ENCODE data around the gene MPRIP.
A peak's percentile ranks its signal among the peaks of the same experiment; 100 is the strongest.

MPRIP gene

DNA sequence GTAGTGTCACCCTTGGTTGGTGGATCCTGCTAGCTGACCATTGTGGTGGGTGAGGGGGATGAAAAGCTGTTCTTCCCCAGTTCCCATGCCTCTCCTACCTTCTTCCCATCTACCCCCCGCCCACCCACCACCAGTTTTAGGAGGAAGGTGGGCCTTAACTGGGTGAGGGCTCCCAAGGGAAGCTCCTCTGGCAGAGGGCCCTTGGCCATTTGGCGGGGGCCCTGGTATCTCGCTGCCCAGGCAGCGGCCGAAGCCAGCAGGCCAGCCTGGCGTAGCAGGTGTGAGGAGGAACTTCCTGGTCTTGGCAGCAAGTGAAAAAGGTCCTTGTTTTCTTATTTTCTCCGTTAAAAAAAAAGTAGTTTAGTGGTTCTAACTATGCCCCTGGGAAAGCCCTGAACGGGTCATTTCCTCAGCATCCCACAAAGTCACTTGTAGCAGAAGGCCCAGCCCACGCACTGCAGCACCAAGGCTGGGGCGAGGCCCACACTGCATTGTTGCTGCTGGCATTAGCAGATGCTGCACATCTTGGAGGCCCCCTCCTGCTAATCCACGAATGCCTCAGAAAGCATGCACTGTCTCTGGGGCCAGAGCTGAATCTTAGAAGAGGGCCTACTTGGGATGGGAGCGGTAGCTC lies 72.5 kb downstream of the MPRIP start:
- DNase-seq, result no peak

DNA sequence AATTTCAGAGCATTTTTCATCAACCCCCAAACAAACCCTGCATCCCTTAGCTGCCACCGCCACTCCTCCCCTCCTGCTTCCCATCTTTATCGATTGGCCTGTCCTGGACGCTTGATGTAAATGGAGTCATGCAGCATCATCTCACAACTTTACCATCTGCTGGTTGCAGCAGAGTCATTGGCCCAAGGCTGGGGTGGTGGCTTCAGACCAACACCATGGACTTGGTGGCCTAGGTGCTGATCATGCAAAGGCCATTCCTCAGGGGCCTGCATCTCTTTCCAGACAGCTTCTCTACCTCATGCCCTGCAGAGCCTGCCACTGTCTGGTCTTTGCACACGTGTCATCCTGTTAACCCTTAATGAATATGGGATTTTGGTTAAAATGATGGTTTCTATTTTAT lies 73.4 kb downstream of the MPRIP start:
- DNase-seq, result no peak

GRCh38 chr17:17116406-17116805 lies 74.1 kb downstream of the MPRIP start:
- no peak for DNase-seq

- no peak for DNase-seq
Measured at GRCh38 chr17:17117923-17118322, 75.7 kb downstream of the MPRIP start.

DNA sequence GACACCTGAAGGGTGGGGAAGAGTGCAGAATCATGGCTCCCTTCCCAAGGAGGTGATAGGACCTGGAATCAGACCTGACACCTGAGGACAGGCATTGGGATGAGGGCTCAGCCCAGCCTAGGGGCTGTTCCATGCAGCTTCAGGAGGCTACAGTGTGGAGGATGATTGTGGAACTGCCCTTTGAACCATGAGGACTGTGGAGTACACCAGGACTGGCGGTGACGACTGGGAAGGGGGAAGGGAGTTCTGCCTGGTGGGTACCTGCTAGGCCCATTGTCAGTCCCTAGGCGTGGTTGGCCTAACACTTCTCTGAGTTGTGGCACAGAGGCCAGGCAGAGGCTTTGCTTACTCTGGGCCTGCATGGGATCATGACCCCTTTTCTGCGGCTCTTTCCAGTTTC lies 76.1 kb downstream of the MPRIP start:
- DNase-seq, result no peak

DNA sequence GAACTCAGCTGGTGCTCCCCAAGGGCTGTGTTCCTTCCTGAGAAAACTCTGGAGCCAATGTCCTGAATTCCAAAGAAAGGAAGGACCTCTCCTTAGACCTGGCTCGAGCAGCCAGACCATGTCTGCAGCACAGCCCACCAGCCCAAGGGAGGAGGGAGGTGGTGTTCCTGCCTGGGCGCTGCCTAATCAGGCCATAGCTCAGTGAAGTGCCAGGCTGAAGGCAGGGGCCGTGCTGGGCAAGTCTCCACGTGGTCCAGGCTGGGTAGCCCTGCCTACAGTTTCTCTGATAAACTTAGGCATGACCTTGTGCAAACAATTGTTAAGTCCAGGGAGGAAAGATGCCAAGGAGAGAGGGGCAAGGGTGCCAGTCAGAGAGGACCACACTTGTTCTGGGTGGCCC lies 76.8 kb downstream of the MPRIP start:
- DNase-seq, result no peak

GRCh38 chr17:17119533-17119932 lies 77.3 kb downstream of the MPRIP start:
- no peak for DNase-seq

DNA sequence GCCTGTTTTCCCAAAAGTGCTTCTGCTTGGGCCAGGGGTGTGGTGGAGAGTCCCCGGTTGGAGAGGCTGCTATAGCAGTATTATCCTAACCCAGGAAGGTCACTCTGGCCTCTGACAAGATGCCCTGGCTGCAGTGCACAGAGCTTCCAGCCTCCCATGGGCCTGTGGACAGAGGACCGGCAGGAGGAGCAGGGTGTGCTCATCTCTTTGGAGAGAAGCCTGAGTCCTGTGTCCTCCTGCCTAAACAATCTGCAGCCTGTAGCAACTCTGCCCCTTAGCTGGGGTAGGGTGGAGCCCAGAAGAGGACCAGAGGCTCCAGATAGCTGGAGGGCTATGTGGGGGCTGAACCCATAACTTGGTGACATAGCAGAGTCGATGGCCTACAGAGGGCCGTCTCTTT lies 78.0 kb downstream of the MPRIP start:
- DNase-seq, result no peak

GRCh38 chr17:17120701-17121100 lies 78.4 kb downstream of the MPRIP start:
- DNase-seq, result no peak

GRCh38 chr17:17121162-17121561 lies 78.9 kb downstream of the MPRIP start:
- DNase-seq, result no peak

- no peak for DNase-seq
Measured at GRCh38 chr17:17122781-17123483, 80.7 kb downstream of the MPRIP start.

DNA sequence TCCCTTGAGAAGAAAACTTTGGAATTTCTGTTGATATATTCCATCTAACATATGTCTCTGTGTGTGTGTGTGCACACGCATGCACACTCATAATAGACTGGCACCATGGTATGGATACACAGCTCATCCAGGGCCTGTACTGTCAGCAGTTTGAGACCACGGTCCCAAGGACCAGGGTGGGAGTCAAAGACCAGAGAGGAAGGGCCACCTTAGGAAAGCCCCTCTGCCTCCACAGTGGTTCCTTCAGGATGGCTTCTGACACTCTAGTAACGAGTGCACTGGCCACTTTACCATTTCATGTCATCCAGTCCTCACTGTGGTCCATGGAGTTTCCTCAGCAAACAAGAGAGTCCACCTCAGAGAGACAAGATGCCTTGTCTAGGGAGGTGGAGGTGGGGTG lies 82.1 kb downstream of the MPRIP start:
- no peak for DNase-seq

DNA sequence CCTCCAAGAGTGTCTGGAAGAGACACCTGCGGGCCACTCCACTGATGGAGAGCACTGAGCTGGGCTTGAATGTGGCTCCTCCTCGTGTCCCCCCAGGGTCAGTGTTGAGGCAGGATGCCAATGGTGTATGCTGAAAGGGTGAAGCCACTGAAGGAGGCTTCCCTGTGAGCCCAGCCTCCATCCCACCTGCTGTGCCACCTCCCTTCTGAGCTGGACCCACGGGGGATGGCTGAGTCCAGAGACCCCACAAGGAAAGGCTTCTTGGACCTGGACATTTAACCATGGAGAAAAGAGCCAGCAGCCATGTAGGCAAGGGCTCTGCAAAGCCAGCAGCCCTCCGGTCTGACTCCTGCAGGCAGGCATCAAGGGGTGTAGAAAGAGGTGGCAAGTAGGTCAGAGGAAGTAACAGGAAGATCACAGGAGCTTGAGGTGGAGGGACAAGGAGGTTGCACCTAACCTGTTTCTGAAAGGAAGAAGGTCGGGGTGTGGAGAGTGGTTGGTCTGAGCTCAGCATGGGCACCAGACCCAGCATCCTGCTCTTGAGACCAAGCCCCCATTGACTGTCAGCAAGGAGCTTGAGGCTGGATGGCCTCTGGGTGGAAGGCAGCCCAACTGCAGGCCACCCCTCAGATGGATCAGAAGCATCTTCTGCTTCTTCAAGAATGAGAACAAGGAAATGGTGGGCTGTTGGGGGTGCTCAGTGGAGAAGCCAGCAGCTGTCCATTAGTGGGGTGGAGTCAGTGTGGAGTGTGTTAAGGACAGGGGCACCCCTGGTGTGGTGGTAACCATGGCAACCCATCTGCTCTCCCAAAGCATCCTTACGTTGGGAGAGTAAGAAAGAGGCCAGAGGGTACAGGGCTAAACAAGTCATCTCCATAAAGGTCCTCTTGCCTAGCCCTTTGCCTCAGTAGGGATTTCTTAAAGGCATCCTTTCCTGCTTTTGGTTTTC lies 83.2 kb downstream of the MPRIP start:
- DNase-seq, result peak; percentile 63

GRCh38 chr17:17126131-17127110 lies 84.2 kb downstream of the MPRIP start:
- DNase-seq, result no peak

GRCh38 chr17:17127156-17127555 lies 84.9 kb downstream of the MPRIP start:
- DNase-seq, result no peak

- no peak for DNase-seq
Measured at GRCh38 chr17:17127730-17128291, 85.6 kb downstream of the MPRIP start.

DNA sequence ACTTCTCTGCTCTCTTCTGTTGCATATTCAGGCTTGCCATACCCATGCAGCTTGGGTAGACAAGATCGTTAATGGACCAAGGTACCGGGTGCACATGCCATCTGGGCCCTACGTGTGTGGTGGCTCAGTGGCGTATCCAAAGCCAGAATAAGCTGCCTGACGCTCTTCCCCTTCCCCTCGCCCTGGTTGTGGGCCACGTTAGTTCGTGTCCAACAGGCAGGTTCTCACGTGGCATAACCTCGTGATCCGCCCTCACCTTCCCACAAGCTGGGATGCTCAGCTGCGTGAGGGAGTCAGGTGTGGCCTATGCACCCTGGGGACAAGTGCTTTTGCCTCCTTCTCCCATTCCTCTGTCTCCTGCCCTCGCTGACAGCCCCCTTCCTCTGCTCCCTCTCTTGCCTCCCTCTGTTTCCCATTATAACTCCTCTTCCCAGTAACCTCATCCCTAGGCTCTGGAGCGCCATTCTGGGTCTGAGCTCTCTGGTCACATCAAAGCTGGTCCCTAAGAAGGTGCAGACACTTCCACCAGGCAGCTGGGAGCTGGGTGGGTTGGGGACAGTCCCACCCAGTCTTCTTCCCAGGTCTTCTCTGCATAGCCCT lies 86.3 kb downstream of the MPRIP start:
- DNase-seq, result no peak

- DNase-seq, result no peak
Measured at GRCh38 chr17:17129466-17129865, 87.2 kb downstream of the MPRIP start.

DNA sequence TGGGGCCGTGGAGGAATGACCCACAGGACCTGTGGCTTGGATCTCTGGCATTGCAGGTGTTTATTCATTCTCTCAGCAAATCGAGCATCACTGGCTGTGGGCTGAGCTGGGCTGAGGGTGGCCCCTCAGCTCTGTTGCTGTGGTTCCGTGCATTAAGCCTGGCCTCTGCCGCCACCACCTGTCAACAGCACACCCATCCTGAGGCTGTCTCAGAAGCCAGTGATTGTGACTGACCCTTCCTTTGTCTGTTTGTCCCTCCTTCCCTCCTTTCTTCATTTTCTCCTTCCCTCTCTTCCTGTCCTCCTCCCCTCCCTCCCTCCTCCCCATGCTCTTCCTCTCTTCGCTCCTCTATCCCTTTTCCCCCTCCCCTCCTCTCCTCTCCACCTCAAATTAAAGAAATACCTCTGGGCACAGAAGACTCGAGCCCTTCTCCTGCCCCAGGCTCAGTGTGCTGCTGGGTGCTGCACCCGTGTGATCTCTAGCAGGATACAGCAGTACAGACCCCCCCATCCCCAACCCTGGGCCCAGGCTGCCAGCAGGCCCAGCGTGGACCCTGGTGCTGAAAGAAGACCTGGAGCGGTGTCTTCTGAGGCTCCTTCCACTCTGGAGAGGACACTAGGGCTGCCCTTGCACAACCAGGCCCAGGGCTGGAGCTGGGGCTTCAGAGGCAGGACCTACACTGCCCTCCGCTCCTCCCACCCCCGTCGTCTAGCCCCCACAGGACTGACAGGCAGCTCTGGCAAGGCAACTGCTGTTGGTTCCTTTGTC lies 88.0 kb downstream of the MPRIP start:
- no peak for DNase-seq

GRCh38 chr17:17131839-17132238 lies 89.6 kb downstream of the MPRIP start:
- DNase-seq, result no peak

- DNase-seq, result no peak
Measured at GRCh38 chr17:17132746-17133145, 90.5 kb downstream of the MPRIP start.
